ENCODE results near the gene RPH3AL. TPM values are rescaled to one million over a fixed set of nuclear protein-coding genes. Genes with fewer than 3 reads are reported as not detected.
"Not testable (repeated sequence)": the region's sequence is repeated elsewhere in the genome, so short reads cannot be mapped to it uniquely, and the experiment has no call there.

The RPH3AL gene
- total and polyA plus RNA-seq, 2 donors from 2014 or later, result 18.1 to 55.9 TPM

DNA sequence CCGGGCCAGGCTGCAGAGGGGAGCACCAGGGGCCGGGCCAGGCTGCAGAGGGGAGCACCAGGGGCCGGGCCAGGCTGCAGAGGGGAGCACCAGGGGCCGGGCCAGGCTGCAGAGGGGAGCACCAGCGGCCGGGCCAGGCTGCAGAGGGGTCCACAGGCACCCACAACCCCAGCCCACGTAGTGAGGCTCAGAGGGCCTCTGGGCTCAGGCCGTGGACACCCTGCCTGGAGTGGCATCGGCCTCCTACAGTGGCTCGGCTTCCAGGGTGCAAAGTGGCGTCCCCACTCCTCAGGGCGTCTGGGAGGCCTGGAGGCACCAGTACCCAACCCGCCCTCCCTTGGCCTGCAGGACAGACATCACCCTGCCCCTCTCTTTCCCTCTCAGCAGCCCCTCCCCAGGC lies 180.7 kb downstream of the RPH3AL start:
- Histone ChIP-seq H3K36me3 (ENCODE audit: control insufficient read depth in 2 of 3, insufficient read depth in 3 of 3, low read length in 3 of 3) (no peaks in the 10 kb centered on the region), H3K9ac (ENCODE audit: low read length in 3 of 3) (no peak overlapping the region), H3K9me3 (ENCODE audit: control insufficient read depth in 2 of 3, insufficient read depth in 1 of 3, low read length in 3 of 3) (no peaks in the 10 kb centered on the region), H3K4me1 (ENCODE audit: control insufficient read depth in 2 of 3, insufficient read depth in 2 of 3, low read depth in 1 of 3, low read length in 3 of 3) (no peaks in the 10 kb centered on the region), H3K27me3 (ENCODE audit: control insufficient read depth, insufficient read depth, low read length) (no peaks in the 10 kb centered on the region), H3K4me3 (ENCODE audit: low read length in 3 of 3) (no peak overlapping the region), H3K27ac (ENCODE audit: low read depth in 2 of 2, low read length in 2 of 2) (no peak overlapping the region)
- DNase-seq, result peak in 1 of 5 donors; percentile 56
- FAIRE-seq, result no peak
- intact Hi-C loops (cut with DNase I), result no loop called here
- TF ChIP-seq, protein P1, sequence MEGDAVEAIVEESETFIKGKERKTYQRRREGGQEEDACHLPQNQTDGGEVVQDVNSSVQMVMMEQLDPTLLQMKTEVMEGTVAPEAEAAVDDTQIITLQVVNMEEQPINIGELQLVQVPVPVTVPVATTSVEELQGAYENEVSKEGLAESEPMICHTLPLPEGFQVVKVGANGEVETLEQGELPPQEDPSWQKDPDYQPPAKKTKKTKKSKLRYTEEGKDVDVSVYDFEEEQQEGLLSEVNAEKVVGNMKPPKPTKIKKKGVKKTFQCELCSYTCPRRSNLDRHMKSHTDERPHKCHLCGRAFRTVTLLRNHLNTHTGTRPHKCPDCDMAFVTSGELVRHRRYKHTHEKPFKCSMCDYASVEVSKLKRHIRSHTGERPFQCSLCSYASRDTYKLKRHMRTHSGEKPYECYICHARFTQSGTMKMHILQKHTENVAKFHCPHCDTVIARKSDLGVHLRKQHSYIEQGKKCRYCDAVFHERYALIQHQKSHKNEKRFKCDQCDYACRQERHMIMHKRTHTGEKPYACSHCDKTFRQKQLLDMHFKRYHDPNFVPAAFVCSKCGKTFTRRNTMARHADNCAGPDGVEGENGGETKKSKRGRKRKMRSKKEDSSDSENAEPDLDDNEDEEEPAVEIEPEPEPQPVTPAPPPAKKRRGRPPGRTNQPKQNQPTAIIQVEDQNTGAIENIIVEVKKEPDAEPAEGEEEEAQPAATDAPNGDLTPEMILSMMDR (IDR thresholded peaks at IDR 0.05; ENCODE audit: borderline replicate concordance, extremely low read depth, insufficient read depth), result no peak

DNA sequence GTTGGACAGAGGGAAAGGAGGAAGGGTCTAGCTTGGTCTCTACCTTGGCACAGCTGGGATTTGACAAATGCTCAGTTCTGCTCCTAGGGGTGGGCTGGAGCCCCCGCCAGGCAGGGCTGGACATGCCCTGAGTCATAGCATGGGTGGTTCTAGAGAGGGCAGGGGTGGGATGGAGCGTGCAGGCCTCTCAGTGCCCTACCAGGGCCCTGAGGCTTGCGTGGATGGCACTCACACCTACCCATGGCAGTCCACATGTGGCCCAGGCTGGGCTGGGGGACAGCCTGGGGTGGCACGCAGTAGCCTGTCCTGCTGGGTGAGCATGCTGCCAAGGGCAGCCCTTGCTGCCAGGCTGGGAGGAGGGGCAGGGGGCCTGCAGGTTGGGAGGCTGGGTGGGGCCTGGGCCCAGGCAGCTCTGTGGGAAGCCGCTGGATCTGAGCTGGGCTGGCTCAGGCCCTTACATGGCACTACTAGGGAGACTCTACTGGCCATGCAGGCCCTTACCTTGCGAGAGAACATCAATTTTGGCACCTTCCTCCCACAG lies 182.4 kb downstream of the RPH3AL start:
- TF ChIP-seq, protein P1 (IDR thresholded peaks at IDR 0.05; ENCODE audit: borderline replicate concordance, extremely low read depth, insufficient read depth), result no peak
- Histone ChIP-seq H3K9me3 (ENCODE audit: control insufficient read depth in 2 of 3, insufficient read depth in 1 of 3, low read length in 3 of 3) (no peaks in the 10 kb centered on the region), H3K4me1 (ENCODE audit: control insufficient read depth in 2 of 3, insufficient read depth in 2 of 3, low read depth in 1 of 3, low read length in 3 of 3) (no peaks in the 10 kb centered on the region), H3K27ac (ENCODE audit: low read depth in 2 of 2, low read length in 2 of 2) (no peak overlapping the region), H3K27me3 (ENCODE audit: control insufficient read depth, insufficient read depth, low read length) (no peaks in the 10 kb centered on the region), H3K36me3 (ENCODE audit: control insufficient read depth in 2 of 3, insufficient read depth in 3 of 3, low read length in 3 of 3) (no peaks in the 10 kb centered on the region), H3K9ac (ENCODE audit: low read length in 3 of 3) (no peak overlapping the region), H3K4me3 (ENCODE audit: low read length in 3 of 3) (no peak overlapping the region)
- FAIRE-seq (no peak), DNase-seq (no peak)
- intact Hi-C loops (cut with DNase I), result no loop called here

GRCh38 chr17:168614-169013 lies 184.0 kb downstream of the RPH3AL start:
- H3K9ac ChIP-seq (ENCODE audit: low read length in 3 of 3); H3K4me3 ChIP-seq (ENCODE audit: low read length in 3 of 3); FAIRE-seq; H3K9me3 ChIP-seq (ENCODE audit: control insufficient read depth in 2 of 3, insufficient read depth in 1 of 3, low read length in 3 of 3); H3K27me3 ChIP-seq (ENCODE audit: control insufficient read depth, insufficient read depth, low read length); H3K4me1 ChIP-seq (ENCODE audit: control insufficient read depth in 2 of 3, insufficient read depth in 2 of 3, low read depth in 1 of 3, low read length in 3 of 3); H3K36me3 ChIP-seq (ENCODE audit: control insufficient read depth in 2 of 3, insufficient read depth in 3 of 3, low read length in 3 of 3); intact Hi-C loops (cut with DNase I); DNase-seq; H3K27ac ChIP-seq (ENCODE audit: low read depth in 2 of 2, low read length in 2 of 2): not testable (repeated sequence)

DNA sequence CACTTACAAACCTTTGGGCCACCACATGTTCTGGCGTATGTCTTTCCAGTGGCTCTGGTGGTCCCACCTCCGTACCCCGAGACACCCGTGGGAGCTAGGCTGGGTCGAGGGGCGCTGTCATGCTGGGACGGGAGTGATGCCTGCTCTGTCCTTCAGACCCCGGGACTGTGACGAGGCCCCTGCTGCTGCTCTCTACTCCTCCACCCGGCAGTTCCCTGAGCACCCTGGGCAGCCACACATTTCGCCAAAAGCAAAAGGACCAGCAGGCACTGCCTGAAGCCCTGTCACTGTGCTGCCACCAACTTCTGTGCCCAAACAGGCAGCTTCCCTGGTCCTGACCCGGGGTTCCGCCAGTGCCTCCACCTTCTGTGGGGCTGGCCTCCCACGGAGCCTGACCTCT lies 186.7 kb downstream of the RPH3AL start:
- TF ChIP-seq, protein P1 (IDR thresholded peaks at IDR 0.05; ENCODE audit: borderline replicate concordance, extremely low read depth, insufficient read depth), result no peak
- no peaks in the 10 kb centered on the region for H3K27me3 ChIP-seq (ENCODE audit: control insufficient read depth, insufficient read depth, low read length)
- no peak overlapping the region for H3K27ac ChIP-seq (ENCODE audit: low read depth in 2 of 2, low read length in 2 of 2)
- H3K9ac ChIP-seq (ENCODE audit: low read length in 3 of 3), result no peak overlapping the region
- H3K4me1 ChIP-seq (ENCODE audit: control insufficient read depth in 2 of 3, insufficient read depth in 2 of 3, low read depth in 1 of 3, low read length in 3 of 3), result no peaks in the 10 kb centered on the region
- intact Hi-C loops (cut with DNase I), result no loop called here
- FAIRE-seq (no peak), DNase-seq (no peak)
- H3K4me3 ChIP-seq (ENCODE audit: low read length in 3 of 3), result no peak overlapping the region
- H3K9me3 ChIP-seq (ENCODE audit: control insufficient read depth in 2 of 3, insufficient read depth in 1 of 3, low read length in 3 of 3), result no peaks in the 10 kb centered on the region
- no peaks in the 10 kb centered on the region for H3K36me3 ChIP-seq (ENCODE audit: control insufficient read depth in 2 of 3, insufficient read depth in 3 of 3, low read length in 3 of 3)
